ENCODE results near the gene RNF44.
"Not testable (repeated sequence)": the region's sequence is repeated elsewhere in the genome, so short reads cannot be mapped to it uniquely, and the experiment has no call there.

Gene RNF44

GRCh38 chr5:176515396-176515795 is 21.8 kb downstream of the RNF44 start:
- DNase-seq = no peak

GRCh38 chr5:176514244-176514950 is 22.8 kb downstream of the RNF44 start:
- DNase-seq = no peak

- no peak for DNase-seq
Observed at GRCh38 chr5:176513788-176514187, 23.4 kb downstream of the RNF44 start.

GRCh38 chr5:176508603-176509002 is 28.6 kb downstream of the RNF44 start:
- DNase-seq = no peak

GRCh38 chr5:176507911-176508310 is 29.3 kb downstream of the RNF44 start:
- no peak for DNase-seq

GRCh38 chr5:176503496-176503895 is 33.7 kb downstream of the RNF44 start:
- DNase-seq = no peak

- DNase-seq = no peak
Observed at GRCh38 chr5:176501333-176501732, 35.9 kb downstream of the RNF44 start.

GRCh38 chr5:176500511-176500910 is 36.7 kb downstream of the RNF44 start:
- no peak for DNase-seq

- no peak for DNase-seq
Observed at GRCh38 chr5:176499273-176499672, 37.9 kb downstream of the RNF44 start.

- no peak for DNase-seq
Observed at GRCh38 chr5:176497852-176498251, 39.4 kb downstream of the RNF44 start.

GRCh38 chr5:176492431-176492830 is 44.8 kb downstream of the RNF44 start:
- DNase-seq = no peak

GRCh38 chr5:176491901-176492300 is 45.3 kb downstream of the RNF44 start:
- DNase-seq = no peak

GRCh38 chr5:176491101-176491502 is 46.1 kb downstream of the RNF44 start:
- DNase-seq = no peak

- no peak for DNase-seq
Observed at GRCh38 chr5:176490301-176490700, 46.9 kb downstream of the RNF44 start.

- no peak for DNase-seq
Observed at GRCh38 chr5:176489077-176489476, 48.1 kb downstream of the RNF44 start.

- DNase-seq = not testable (repeated sequence)
Observed at GRCh38 chr5:176487160-176487559, 50.0 kb downstream of the RNF44 start.

GRCh38 chr5:176486189-176486757 is 50.9 kb downstream of the RNF44 start:
- DNase-seq = no peak

GRCh38 chr5:176485176-176485575 is 52.0 kb downstream of the RNF44 start:
- DNase-seq = no peak

GRCh38 chr5:176481711-176482110 is 55.5 kb downstream of the RNF44 start:
- DNase-seq = no peak
